RCC 7860 (cell line): Measurements from ENCODE around the gene RPS6KA2.

Source experiments
- DNase-seq: peaks from one replicate; pipeline ENCODE4 v3.0.0-alpha.2; 2015; ENCODE audit warnings: low spot score
- FAIRE-seq: peaks from 2 replicates; lab custom pipeline; 2012; peaks lifted over from hg19 to GRCh38; lab: Jason Lieb, UNC

Gene RPS6KA2

DNA sequence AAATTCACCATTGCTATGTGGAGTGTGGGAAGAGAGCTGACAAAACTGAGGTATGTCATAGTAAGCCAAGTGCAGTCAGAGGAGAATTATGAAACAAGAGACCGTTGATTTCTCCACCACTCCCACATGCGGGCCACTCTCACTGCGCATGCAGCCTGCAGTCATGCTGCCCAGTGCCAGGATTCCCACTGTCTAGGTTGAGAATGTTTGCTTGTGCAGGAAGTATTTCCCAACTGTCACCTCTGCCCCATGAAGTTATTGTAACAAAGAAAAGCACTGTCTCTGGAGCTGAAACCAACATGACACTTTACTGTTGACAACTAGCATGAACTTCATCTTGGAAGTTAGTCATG is 266.0 kb downstream of the RPS6KA2 start:
- FAIRE-seq (no peak), DNase-seq (no peak)

GRCh38 chr6:166360243-166361076 is 266.6 kb downstream of the RPS6KA2 start:
- FAIRE-seq (no peak), DNase-seq (no peak)
